ENCODE measurements around the gene TNXB.

Gene TNXB

DNA sequence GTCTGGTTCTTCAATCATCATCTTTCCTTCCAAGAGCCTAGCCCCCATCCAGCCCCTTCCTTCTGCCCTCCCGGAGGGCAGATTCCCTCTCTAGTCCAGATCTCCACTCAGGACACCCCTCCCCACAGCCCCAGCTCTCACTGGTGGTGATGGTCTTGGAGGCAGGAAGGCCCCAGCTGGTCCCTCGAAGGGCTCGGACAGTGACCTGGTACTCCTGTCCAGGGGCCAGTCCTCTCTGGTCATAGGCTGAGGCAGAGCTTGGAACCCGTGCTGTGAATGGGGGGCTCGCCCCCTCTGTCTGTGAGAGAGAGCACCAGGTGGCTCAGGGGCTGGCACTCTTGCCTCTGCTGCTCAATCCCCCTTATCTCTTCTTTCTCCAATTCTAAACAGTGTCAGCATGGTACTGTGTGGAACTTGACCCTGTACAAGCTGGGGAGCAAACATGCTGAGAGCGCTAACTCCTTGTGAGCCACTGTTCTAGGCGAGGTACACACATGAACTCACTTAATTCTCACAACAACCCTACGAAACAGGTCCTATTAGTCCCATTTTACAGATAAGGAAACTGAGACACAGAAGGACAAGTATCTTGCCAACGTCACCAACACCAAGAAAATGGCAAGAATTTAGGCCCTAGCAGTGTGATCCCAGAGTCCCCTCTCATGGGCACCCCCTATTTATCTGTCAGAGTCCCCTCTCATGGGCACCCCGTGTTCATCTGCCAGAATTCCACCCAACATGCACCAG, 19.9 kb downstream of the TNXB start:
- H3K4me3 ChIP-seq (ENCODE audit: low read length) = no peak overlapping the region
- no peak for DNase-seq (ENCODE audit: low read depth, low spot score)

DNA sequence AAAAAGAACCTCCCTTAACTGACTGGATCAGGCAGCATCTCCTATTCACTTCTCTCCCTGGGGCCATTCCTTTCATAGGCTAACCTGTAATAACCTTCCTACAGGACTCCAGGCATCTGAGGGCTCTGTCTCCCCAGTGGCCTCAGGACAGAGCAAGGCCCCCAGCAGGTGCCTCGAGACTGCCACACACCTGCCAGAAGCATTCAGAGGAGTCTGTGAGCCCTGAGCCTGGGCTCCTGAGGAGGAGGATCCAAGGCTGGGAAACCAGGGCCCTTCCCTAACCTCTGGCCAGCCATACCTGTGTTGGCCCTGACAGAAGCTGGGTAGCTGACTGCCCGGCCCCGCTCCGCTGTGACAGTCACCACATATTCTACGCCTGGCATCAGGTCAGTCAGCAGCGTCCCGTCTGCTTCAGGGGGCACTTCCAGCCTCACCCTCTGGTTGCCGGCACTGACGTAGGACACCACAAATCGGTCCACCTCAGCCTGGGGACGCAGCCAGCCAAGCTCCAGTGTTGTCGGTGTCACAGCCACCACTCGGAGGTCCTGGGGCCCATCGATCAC, 20.6 kb downstream of the TNXB start:
- DNase-seq (ENCODE audit: low read depth, low spot score) = no peak
- H3K4me3 ChIP-seq (ENCODE audit: low read length) = no peak overlapping the region

- DNase-seq (ENCODE audit: low read depth, low spot score) = peak; percentile 35
- H3K4me3 ChIP-seq (ENCODE audit: low read length) = no peak overlapping the region
Observed at GRCh38 chr6:32087574-32088486, 21.3 kb downstream of the TNXB start.

GRCh38 chr6:32086661-32087573, 22.2 kb downstream of the TNXB start:
- no peak for DNase-seq (ENCODE audit: low read depth, low spot score)
- no peak overlapping the region for H3K4me3 ChIP-seq (ENCODE audit: low read length)

DNA sequence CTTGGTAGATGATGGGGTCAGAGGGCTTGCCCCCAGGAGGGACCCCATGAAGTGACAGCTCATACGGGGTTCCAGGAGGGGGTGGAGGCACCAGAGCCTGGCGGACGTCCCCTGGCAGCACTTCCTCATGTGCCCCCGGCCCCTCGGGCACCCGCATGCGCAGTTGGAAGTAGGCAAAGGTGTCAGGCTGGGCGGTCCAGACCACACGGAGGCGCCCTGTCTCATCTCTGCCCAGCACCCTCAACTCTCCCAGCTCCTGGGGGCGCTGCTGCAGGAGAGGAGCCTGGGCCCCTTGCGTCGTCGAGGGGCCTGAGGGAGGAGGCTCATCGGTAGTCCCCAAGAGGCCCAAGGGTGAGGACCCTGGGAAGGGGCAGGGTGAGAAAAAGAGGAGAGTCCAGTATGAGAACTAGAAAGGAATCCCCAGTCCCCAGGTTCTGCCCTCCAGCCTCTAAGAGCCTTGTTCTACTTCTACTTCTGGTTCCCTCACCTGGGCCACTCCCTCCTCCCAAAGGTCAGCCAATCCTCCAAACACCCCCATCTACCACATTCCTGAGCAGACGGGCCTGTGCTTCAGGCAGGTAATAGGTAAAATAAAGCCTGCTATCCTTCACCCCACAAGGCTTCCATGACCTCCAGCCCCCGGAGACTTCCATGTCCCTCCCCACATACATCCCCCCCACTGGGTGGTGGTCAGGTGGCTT, 23.2 kb downstream of the TNXB start:
- no peak for DNase-seq (ENCODE audit: low read depth, low spot score)
- no peak overlapping the region for H3K4me3 ChIP-seq (ENCODE audit: low read length)

DNA sequence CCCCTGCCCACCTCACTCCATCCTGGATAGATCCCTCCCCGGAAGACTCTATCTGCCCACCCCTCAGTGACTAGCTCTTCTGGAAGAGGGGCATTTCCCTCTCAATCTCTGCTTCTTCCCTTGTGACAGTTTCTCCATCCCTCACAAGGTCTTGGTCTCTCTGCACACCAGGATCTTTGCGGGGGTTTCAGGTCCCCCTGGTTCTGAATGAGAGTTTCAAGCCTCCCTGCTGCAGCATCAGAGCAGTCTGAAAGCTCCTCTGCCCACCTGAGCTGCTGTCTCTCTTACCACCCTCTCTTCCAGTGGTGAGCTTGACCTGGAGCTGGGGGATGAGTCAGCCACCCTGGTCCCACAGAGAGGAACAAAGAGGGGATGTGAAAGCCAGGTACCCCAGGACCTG, 24.4 kb downstream of the TNXB start:
- no peak overlapping the region for H3K4me3 ChIP-seq (ENCODE audit: low read length)
- DNase-seq (ENCODE audit: low read depth, low spot score) = no peak

DNA sequence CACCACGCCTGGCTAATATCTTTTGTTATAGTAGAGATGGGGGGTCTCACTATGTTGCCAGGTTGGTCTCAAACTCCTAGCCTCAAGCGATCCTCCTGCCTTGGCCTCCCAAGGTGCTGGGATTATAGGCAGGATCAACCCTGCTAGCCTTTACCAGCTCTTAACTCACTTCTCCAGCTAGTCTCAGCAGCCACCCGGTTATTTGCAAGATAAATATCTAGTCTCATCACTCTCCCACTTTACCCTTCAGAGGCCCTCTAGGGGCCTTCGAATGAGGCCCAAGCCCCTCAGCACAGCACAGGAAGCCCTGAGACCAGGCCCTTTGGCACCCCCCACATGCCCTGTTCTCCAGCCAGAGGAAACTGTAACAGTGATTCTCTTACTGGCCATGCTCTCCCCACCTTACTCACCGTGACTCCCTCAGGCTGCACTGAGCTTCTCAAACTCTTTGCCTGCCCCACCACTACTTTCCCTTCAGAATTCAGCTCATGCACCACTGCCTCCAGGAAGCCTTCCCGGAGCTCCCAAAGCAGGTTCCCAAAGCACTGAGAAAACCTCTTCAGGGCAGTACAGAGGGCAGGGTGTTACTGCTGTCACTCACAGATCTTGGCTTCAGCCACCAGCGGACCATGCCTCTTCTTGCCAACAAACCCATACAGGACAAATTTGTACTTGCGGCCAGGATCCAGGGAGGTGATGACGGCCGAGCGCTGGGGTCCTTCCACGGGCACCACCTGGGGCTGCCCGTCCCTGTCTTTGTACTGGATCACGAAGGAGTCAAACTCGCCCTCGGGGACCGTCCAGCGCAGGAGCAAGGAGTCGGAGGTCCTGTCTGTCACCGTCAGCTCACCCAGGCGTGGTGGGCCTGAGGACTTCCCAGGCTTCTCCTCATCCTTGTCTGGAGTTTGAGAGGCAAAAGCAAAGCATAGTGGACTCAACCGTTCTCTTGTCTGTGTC, 25.0 kb downstream of the TNXB start:
- DNase-seq (ENCODE audit: low read depth, low spot score) = no peak
- H3K4me3 ChIP-seq (ENCODE audit: low read length) = no peak overlapping the region

- H3K4me3 ChIP-seq (ENCODE audit: low read length) = no peak overlapping the region
- DNase-seq (ENCODE audit: low read depth, low spot score) = no peak
Observed at GRCh38 chr6:32082935-32083334, 26.2 kb downstream of the TNXB start.

DNA sequence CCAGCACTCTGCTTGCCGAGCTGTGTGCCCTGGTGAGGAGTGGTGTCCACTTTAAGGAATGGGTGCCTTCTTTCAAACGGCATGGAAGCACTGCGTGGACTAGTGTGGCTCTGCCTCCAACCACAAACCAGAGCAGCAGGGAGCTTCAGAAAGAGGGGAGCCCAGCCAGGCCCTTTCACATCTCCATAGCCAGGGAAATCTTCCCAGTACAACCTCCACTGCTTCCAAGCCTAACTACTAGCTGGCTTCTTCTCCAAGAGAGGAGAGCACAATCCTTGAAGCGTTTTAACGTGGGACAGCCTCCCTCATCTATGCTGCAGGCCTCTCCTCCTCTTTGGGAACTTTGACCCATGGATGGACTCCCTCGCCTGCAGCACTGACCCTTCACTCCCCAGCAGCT, 26.7 kb downstream of the TNXB start:
- H3K4me3 ChIP-seq (ENCODE audit: low read length) = no peak overlapping the region
- no peak for DNase-seq (ENCODE audit: low read depth, low spot score)

GRCh38 chr6:32081168-32081990, 27.8 kb downstream of the TNXB start:
- no peak for DNase-seq (ENCODE audit: low read depth, low spot score)
- H3K4me3 ChIP-seq (ENCODE audit: low read length) = no peak overlapping the region

GRCh38 chr6:32079566-32080290, 29.4 kb downstream of the TNXB start:
- DNase-seq (ENCODE audit: low read depth, low spot score) = no peak
- H3K4me3 ChIP-seq (ENCODE audit: low read length) = no peak overlapping the region

- DNase-seq (ENCODE audit: low read depth, low spot score) = no peak
- H3K4me3 ChIP-seq (ENCODE audit: low read length) = no peak overlapping the region
Observed at GRCh38 chr6:32076321-32076809, 32.8 kb downstream of the TNXB start.

DNA sequence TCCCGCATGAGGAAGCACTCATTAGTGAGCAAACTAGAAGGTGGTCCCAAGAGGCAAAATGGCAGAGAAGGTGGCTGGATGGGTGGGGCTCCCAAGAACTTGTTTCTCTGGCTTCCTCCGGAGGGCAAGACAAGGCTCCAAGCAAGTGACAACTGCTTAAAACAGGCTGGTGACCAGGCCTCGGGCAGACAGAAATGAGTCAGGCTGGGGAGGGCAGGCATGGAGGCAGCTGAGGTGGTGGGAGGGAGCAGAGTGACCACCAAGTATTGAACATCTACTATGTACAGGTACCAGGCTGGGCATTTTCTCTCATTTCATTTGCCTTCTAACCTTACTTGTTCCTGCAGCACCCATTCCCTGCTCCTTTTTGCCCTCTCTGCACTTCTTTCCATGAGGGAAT, 33.4 kb downstream of the TNXB start:
- no peak for DNase-seq (ENCODE audit: low read depth, low spot score)
- H3K4me3 ChIP-seq (ENCODE audit: low read length) = no peak overlapping the region

DNA sequence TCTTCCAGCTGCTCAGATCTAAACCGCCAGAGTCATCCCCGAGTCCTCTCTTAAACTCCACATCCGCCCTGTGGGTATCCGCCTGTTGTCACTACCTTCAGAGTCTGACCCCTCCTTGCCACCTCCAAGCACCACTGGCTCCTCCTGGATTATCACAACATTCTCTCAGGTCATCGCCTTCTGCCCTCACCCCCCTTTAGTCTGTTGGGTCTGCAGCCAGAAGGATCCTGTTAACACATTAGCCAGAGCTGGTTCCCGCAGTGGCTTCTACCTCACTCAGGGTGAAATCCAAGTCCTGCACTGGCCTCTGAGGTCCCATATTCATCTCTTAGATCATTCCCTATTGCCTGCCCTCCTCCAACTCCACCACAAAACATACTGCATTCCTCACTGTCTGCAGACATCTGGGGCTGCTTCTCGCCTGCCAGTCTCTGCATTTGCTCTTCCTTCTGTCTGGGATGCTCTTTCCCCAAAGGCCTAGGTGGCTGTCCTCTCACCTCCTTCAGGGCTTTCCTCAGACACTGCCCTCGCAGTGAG, 34.1 kb downstream of the TNXB start:
- H3K4me3 ChIP-seq (ENCODE audit: low read length) = no peak overlapping the region
- no peak for DNase-seq (ENCODE audit: low read depth, low spot score)

GRCh38 chr6:32073613-32074012, 35.5 kb downstream of the TNXB start:
- H3K4me3 ChIP-seq (ENCODE audit: low read length) = no peak overlapping the region
- no peak for DNase-seq (ENCODE audit: low read depth, low spot score)

- DNase-seq (ENCODE audit: low read depth, low spot score) = no peak
- H3K4me3 ChIP-seq (ENCODE audit: low read length) = no peak overlapping the region
Observed at GRCh38 chr6:32073101-32073500, 36.0 kb downstream of the TNXB start.

Measured in Jurkat, Clone E6-1 (cell line).